T-helper 1 cell treated with Interleukin-12 subunit alpha and Interleukin-12 subunit beta and Interleukin-4 antibody, amounts not matched to agents 30 ng/mL and 1 ng/mL, for 36 hours (primary cell): ENCODE data around the gene SYNE1. TPM values are rescaled to one million over a fixed set of nuclear protein-coding genes. Genes with fewer than 3 reads are reported as not detected.

Experiments used
- intact Hi-C: fragments of 100-400 bp; cut with micrococcal nuclease; formaldehyde crosslinking; loops from one replicate; pipeline ENCODE4 v1.15.1; 2024
- total RNA-seq: library from RNA; stranded (reverse); gene quantifications from 2 replicates; pipeline ENCODE4 v1.2.3, GENCODE V29; 2022

The SYNE1 gene
- total RNA-seq, 1 donor from 2014 or later = 83.5 TPM

- intact Hi-C loops = no loop called here
Observed at GRCh38 chr6:152246554-152247337, 390.4 kb downstream of the SYNE1 start.

GRCh38 chr6:152244998-152245630 is 392.0 kb downstream of the SYNE1 start:
- intact Hi-C loops = no loop called here

GRCh38 chr6:152241013-152241766 is 396.0 kb downstream of the SYNE1 start:
- intact Hi-C loops = no loop called here

- intact Hi-C loops = no loop called here
Observed at GRCh38 chr6:152240436-152240835, 396.7 kb downstream of the SYNE1 start.

GRCh38 chr6:152236370-152237097 is 400.6 kb downstream of the SYNE1 start:
- intact Hi-C loops = no loop called here

GRCh38 chr6:152233547-152234320 is 403.4 kb downstream of the SYNE1 start:
- intact Hi-C loops = loop anchor here (1.0 to 5.0 kb wide), 6 partner anchors 35 to 781 kb away; partner anchors contain the start of gene RMND1

GRCh38 chr6:152232501-152233151 is 404.5 kb downstream of the SYNE1 start:
- intact Hi-C loops = loop anchor here (5.0 kb wide), 1 partner anchor 780 kb away; the partner anchor contains the start of gene RMND1

- intact Hi-C loops = no loop called here
Observed at GRCh38 chr6:152229330-152229729, 407.8 kb downstream of the SYNE1 start.

DNA sequence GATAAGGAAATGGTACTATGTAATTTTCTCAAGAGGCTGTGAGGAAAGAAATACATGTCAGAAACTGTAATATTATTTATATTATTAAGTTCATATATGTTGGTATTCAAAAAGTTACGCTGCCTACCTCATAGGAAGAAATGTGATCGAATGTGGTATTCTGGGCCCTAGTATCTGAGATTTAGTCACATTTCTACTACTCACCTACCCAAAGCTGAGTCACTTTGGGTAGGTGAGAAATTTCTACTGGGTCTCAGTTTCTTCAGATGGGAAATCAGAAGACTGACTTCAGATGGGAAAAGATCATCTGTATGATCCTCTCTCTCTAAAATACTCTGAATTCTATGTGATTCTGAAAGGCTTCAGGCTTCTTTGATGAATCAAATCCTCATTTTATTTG is 411.0 kb downstream of the SYNE1 start:
- intact Hi-C loops = no loop called here

DNA sequence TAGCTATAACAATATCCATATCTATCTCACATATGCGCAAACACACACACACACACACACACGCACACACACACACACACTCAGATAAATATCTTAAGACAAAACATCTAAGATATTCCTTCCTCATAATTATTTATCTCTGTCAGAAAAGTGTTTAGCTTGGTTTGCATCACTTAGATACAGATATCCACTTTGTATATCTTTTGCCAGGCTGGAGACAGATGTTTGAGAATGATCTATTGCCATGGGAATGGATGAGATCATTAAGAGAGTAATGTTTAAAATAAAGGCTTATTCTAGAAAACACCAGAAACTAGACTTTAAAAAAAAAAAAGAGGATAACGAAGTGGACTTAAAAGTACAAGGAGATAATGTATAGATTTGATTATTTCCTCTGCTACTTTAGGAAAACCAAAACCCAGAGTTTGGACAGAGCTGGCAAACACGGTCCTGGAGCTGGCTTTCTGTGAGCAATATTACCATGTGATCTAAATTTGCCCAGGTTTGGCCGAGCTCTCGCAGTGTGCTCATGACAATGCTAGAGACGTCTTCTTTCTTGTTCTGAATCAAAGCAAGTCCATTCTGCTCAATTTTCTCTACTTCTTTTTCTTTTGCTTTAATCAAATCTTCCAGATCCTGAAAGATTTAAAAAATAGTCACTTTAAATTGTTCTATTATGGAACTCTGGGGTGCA is 411.8 kb downstream of the SYNE1 start:
- intact Hi-C loops = no loop called here

DNA sequence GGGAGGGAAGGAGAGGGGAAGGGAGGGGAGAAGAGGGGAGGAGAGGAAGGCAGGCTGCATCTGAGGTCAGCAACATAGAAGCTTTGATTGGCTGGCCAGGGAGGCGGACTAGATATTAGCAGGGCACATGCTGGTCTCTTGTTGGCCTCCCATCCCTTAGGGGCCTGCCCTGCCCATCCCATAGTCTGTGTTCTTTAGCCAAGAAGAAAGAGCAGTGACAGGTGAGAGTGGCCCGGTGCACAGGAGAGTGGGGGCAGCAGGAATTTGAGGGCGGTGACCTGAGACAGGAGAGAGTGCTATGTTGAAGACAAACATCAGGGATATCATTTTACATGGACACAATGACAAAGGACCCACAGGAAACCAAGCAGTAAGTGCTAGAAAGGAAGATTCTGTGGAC is 413.5 kb downstream of the SYNE1 start:
- intact Hi-C loops = no loop called here

- intact Hi-C loops = no loop called here
Observed at GRCh38 chr6:152221806-152222628, 415.1 kb downstream of the SYNE1 start.

- intact Hi-C loops = no loop called here
Observed at GRCh38 chr6:152220786-152221185, 416.4 kb downstream of the SYNE1 start.

- intact Hi-C loops = no loop called here
Observed at GRCh38 chr6:152218887-152219286, 418.3 kb downstream of the SYNE1 start.

DNA sequence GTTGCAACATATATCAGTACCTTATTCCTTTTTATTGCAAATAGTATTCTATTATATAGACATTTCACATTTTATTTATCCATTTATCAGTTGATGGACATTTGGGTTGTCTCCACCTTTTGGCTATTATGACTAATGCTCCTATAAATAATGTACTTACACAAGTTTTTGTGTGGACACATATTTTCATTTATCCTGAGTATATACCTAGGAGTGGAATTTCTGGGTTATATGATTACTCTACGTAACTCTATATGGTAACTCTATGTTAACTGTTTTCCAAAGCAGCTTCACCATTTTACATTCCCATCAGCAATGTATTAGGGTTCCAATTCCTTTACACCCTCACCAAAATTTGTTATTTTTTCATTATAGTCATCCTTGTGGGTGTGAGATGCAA is 424.7 kb downstream of the SYNE1 start:
- intact Hi-C loops = no loop called here

- intact Hi-C loops = no loop called here
Observed at GRCh38 chr6:152209211-152209610, 428.0 kb downstream of the SYNE1 start.

DNA sequence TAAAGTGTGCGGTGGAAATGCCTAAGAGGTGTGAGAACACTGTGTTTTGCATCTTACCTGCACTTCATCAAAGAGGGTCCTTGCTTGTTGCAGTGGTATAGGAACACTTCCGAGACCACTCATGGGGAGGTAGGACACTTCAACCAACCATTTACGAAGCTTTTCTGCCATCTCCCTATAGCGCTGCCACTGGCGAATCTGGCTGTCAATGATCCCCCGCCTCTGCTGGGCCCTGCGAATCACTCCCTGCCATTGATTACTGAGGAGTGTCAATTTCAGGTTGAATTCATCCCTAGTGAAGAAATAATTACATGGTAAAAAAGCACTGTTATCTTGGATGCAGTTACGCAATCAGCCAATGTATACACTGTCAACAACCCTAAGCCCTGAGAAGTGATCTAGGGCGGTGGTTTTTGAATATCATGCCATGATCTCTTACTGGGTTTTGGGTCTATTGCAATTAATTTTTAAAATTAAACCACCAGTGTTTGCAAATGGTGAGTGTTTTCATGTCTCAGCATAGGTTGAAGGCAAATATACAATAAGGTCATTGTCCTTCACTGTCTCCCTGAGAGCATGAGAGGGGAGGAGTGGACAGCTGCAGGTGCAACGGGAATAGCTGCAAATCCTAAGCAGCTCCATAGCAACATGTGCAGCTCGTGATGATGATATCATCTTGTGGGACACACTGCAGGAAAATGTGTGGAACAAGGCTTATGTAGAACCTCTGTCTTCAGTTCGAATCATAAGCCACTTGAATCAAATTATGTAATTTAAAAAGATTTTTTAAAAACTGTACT is 429.0 kb downstream of the SYNE1 start:
- intact Hi-C loops = loop anchor here (2.0 kb wide), 1 partner anchor 23 kb away; no protein-coding TSS in a partner anchor
